H1 (cell line): Measurements from ENCODE around the gene BOK.

Experiments
- ATF2 ChIP-seq: IDR thresholded peaks from 2 replicates; pipeline ENCODE4 v1.6.1; 2012; ENCODE audit warnings: low read length, inconsistent platforms
- CEBPB ChIP-seq: IDR thresholded peaks from 2 replicates; pipeline ENCODE4 v1.6.1; 2012; ENCODE audit warnings: low read depth, low read length
- EZH2 ChIP-seq: fragments of 200-600 bp; sonication (generic); IDR thresholded peaks from 2 replicates; pipeline ENCODE4 v1.7.1; 2012; ENCODE audit warnings: low read depth, mild to moderate bottlenecking, moderate library complexity, low read length, inconsistent platforms; ENCODE audit not compliant: severe bottlenecking
- HDAC6 ChIP-seq: IDR thresholded peaks from one replicate; pipeline ENCODE4 v1.7.1; 2012; ENCODE audit warnings: low read depth, mild to moderate bottlenecking, inconsistent platforms, low read length, moderate library complexity
- MAFK ChIP-seq: IDR thresholded peaks from 2 replicates; pipeline ENCODE4 v1.6.1; 2012; ENCODE audit warnings: low read depth, mild to moderate bottlenecking, improper control_type of control experiment, low read length
- TF ChIP-seq, protein P1 (sequence below): IDR thresholded peaks from 2 replicates; pipeline ENCODE4 v1.6.1; 2012; ENCODE audit warnings: inconsistent platforms

GRCh38 chr2:241566468-241566867, 7.9 kb downstream of the BOK start:
- no peak for TF ChIP-seq ATF2
- TF ChIP-seq CEBPB: no peak
- TF ChIP-seq HDAC6: no peak
- TF ChIP-seq EZH2: no peak
- TF ChIP-seq, protein P1, sequence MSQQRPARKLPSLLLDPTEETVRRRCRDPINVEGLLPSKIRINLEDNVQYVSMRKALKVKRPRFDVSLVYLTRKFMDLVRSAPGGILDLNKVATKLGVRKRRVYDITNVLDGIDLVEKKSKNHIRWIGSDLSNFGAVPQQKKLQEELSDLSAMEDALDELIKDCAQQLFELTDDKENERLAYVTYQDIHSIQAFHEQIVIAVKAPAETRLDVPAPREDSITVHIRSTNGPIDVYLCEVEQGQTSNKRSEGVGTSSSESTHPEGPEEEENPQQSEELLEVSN: no peak
- TF ChIP-seq MAFK: no peak
